HEK293 (cell line): Measurements from ENCODE around the gene UBE4B.

Source experiments
- CTCF ChIA-PET: fragments of 350-600 bp; formaldehyde crosslinking; extraction: SDS; loops from one replicate; lab custom pipeline; 2021; ENCODE audit warnings: antibody characterized with exemption; lab: Yijun Ruan, JAX
- POLR2A ChIA-PET: fragments of 300-600 bp; formaldehyde crosslinking; extraction: SDS; loops from one replicate; lab custom pipeline; 2020; ENCODE audit warnings: antibody characterized with exemption, inconsistent platforms; lab: Yijun Ruan, JAX
- H3K27ac ChIP-seq: fragments of 200-500 bp; sonication (Bioruptor generic); 2 replicates; pipeline ENCODE4 v1.5.1; 2014; ENCODE audit warnings: low read depth, low read length, control low read depth, inconsistent platforms; ENCODE audit errors: extremely low read depth
- H3K36me3 ChIP-seq, 2 experiments: fragments of 200-500 bp in 1 of 2; sonication (Bioruptor generic) in 1 of 2; 1 replicate in 1 of 2; 2 replicates in 1 of 2; pipeline ENCODE4 v1.5.1; 2014 to 2017; ENCODE audit warnings: inconsistent platforms in 2 of 2, low read length in 2 of 2; ENCODE audit not compliant: control insufficient read depth in 2 of 2, insufficient read depth in 1 of 2
- H3K4me1 ChIP-seq: fragments of 200-500 bp; sonication (Bioruptor generic); 2 replicates; pipeline ENCODE4 v1.5.1; 2014; ENCODE audit warnings: mild to moderate bottlenecking, low read length, inconsistent platforms; ENCODE audit not compliant: control insufficient read depth, insufficient read depth
- H3K4me3 ChIP-seq: 2 replicates; pipeline ENCODE4 v1.5.1; 2011; ENCODE audit warnings: low read depth, mild to moderate bottlenecking, control low read depth, low read length, moderate library complexity
- H3K9me3 ChIP-seq: fragments of 200-500 bp; sonication (Bioruptor generic); 2 replicates; pipeline ENCODE4 v1.5.1; 2014; ENCODE audit warnings: low read depth, low read length, inconsistent platforms; ENCODE audit not compliant: control insufficient read depth, insufficient read depth
- HOXD13 ChIP-seq: sonication (generic); formaldehyde crosslinking; IDR thresholded peaks from 2 replicates; pipeline ENCODE4 v1.8.0; 2022; ENCODE audit warnings: missing genetic modification reagents, borderline replicate concordance
- KLF7 ChIP-seq: fragments of 450-650 bp; formaldehyde crosslinking; IDR thresholded peaks from 2 replicates; pipeline ENCODE4 v1.5.1; 2016; ENCODE audit warnings: missing biosample characterization, missing genetic modification characterization, borderline replicate concordance
- SP2 ChIP-seq: fragments of 450-650 bp; formaldehyde crosslinking; IDR thresholded peaks from 2 replicates; pipeline ENCODE4 v1.5.1; 2016; ENCODE audit warnings: missing biosample characterization, missing genetic modification characterization
- ZBTB17 ChIP-seq: fragments of 450-650 bp; formaldehyde crosslinking; IDR thresholded peaks from 2 replicates; pipeline ENCODE4 v1.5.1; 2016; ENCODE audit warnings: missing biosample characterization, missing genetic modification characterization
- ZFHX2 ChIP-seq: fragments of 450-650 bp; formaldehyde crosslinking; conservative IDR thresholded peaks from 2 replicates; pipeline ENCODE4 v1.5.1; 2016; ENCODE audit warnings: missing biosample characterization, missing genetic modification characterization
- ZNF121 ChIP-seq: fragments of 450-650 bp; formaldehyde crosslinking; IDR thresholded peaks from 2 replicates; pipeline ENCODE4 v1.5.1; 2016; ENCODE audit warnings: missing biosample characterization, missing genetic modification characterization
- ZNF133 ChIP-seq: fragments of 450-650 bp; formaldehyde crosslinking; IDR thresholded peaks from 2 replicates; pipeline ENCODE4 v1.5.1; 2016; ENCODE audit warnings: missing biosample characterization, missing genetic modification characterization
- ZNF184 ChIP-seq: fragments of 450-650 bp; IDR thresholded peaks from 2 replicates; pipeline ENCODE4 v1.5.1; 2018; ENCODE audit warnings: missing biosample characterization, mild to moderate bottlenecking, missing genetic modification characterization
- ZNF24 ChIP-seq: fragments of 450-650 bp; formaldehyde crosslinking; IDR thresholded peaks from 2 replicates; pipeline ENCODE4 v1.5.1; 2016; ENCODE audit warnings: missing biosample characterization, missing genetic modification characterization
- ZNF549 ChIP-seq: fragments of 450-650 bp; IDR thresholded peaks from 2 replicates; pipeline ENCODE4 v1.5.1; 2018; ENCODE audit warnings: missing biosample characterization, missing genetic modification characterization, mild to moderate bottlenecking, inconsistent platforms, moderate library complexity
- ZNF658 ChIP-seq: fragments of 450-650 bp; formaldehyde crosslinking; IDR thresholded peaks from 2 replicates; pipeline ENCODE4; 2016; ENCODE audit warnings: missing biosample characterization, missing genetic modification characterization
- ZNF701 ChIP-seq: fragments of 450-650 bp; formaldehyde crosslinking; IDR thresholded peaks from 2 replicates; pipeline ENCODE4 v1.5.1; 2016; ENCODE audit warnings: missing biosample characterization, missing genetic modification characterization
- ZNF792 ChIP-seq: fragments of 450-650 bp; formaldehyde crosslinking; IDR thresholded peaks from 2 replicates; pipeline ENCODE4 v1.5.1; 2016; ENCODE audit warnings: missing biosample characterization, missing genetic modification characterization
- ZXDB ChIP-seq: fragments of 450-650 bp; formaldehyde crosslinking; IDR thresholded peaks from 2 replicates; pipeline ENCODE4 v1.5.1; 2016; ENCODE audit warnings: missing biosample characterization, missing genetic modification characterization
- TF ChIP-seq, protein P1 (sequence below): fragments of 450-650 bp; formaldehyde crosslinking; IDR thresholded peaks from 2 replicates; pipeline ENCODE4 v1.5.1; 2016; ENCODE audit warnings: missing biosample characterization, missing genetic modification characterization
- TF ChIP-seq, protein P2 (sequence below): fragments of 450-650 bp; IDR thresholded peaks from 2 replicates; pipeline ENCODE4 v1.5.1; 2018; ENCODE audit warnings: missing biosample characterization, missing genetic modification characterization
- TF ChIP-seq, protein P3 (sequence below): fragments of 450-650 bp; formaldehyde crosslinking; IDR thresholded peaks from 2 replicates; pipeline ENCODE4 v1.5.1; 2016; ENCODE audit warnings: missing biosample characterization, missing genetic modification characterization, borderline replicate concordance
- TF ChIP-seq, protein P4 (sequence below): fragments of 450-650 bp; formaldehyde crosslinking; optimal IDR thresholded peaks from 2 replicates; pipeline ENCODE3; 2016; ENCODE audit warnings: missing biosample characterization, mild to moderate bottlenecking, missing genetic modification characterization
- TF ChIP-seq, protein P5 (sequence below): fragments of 450-650 bp; IDR thresholded peaks from 2 replicates; pipeline ENCODE4 v1.5.1; 2018; ENCODE audit warnings: missing biosample characterization, mild to moderate bottlenecking, missing genetic modification characterization
- TF ChIP-seq, protein P6 (sequence below): fragments of 450-650 bp; formaldehyde crosslinking; IDR thresholded peaks from 2 replicates; pipeline ENCODE4 v1.5.1; 2016; ENCODE audit warnings: missing biosample characterization, missing genetic modification characterization

UBE4B gene

DNA sequence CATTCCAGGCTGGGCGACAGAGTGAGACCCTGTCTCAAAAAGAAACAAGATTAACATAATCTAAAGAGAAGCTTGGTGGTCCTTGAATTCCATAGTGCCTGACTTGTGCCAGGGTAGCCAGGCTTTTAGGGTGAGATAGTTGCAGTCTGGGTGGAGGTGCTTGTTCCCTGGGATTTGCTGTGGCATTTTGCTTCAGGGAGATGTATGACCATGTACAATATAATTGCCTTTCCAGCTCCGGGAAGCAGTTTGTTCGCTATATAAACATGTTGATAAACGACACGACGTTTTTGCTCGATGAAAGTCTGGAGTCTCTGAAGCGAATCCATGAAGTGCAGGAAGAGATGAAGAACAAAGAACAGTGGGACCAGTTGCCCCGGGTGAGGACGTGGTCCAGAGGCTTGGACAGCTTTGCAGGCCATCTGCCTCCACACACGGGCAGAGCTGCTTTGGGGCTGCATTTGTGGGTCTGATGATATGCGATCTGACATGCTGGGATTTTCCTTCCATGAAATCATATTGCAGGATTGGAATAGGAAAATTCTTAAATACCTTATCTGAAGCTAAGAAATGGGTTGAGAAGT lies 128.2 kb downstream of the UBE4B start:
- no peaks in the 10 kb centered on the region for H3K4me1 ChIP-seq
- H3K27ac ChIP-seq, result no peak overlapping the region
- TF ChIP-seq ZNF121 (tag by site-specific recombination) (no peak), ZNF184 (no peak), ZNF701 (tag by site-specific recombination) (no peak), ZFHX2 (tag by site-specific recombination) (no peak)
- TF ChIP-seq, protein P1, sequence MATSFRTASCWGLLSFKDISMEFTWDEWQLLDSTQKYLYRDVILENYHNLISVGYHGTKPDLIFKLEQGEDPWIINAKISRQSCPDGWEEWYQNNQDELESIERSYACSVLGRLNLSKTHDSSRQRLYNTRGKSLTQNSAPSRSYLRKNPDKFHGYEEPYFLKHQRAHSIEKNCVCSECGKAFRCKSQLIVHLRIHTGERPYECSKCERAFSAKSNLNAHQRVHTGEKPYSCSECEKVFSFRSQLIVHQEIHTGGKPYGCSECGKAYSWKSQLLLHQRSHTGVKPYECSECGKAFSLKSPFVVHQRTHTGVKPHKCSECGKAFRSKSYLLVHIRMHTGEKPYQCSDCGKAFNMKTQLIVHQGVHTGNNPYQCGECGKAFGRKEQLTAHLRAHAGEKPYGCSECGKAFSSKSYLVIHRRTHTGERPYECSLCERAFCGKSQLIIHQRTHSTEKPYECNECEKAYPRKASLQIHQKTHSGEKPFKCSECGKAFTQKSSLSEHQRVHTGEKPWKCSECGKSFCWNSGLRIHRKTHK (tag by site-specific recombination), result no peak
- no peak overlapping the region for H3K4me3 ChIP-seq
- H3K9me3 ChIP-seq, result no peaks in the 10 kb centered on the region
- CTCF ChIA-PET, result interaction anchor here (0.8 kb wide), 1 partner anchor 9 kb away, joined by 6 read pairs; no protein-coding TSS in a partner anchor
- peaks cover 14 to 55% of the 10 kb centered on the region in 2 experiments; a peak in 2 of 3 replicates for H3K36me3 ChIP-seq
- POLR2A ChIA-PET, result no interaction called here

DNA sequence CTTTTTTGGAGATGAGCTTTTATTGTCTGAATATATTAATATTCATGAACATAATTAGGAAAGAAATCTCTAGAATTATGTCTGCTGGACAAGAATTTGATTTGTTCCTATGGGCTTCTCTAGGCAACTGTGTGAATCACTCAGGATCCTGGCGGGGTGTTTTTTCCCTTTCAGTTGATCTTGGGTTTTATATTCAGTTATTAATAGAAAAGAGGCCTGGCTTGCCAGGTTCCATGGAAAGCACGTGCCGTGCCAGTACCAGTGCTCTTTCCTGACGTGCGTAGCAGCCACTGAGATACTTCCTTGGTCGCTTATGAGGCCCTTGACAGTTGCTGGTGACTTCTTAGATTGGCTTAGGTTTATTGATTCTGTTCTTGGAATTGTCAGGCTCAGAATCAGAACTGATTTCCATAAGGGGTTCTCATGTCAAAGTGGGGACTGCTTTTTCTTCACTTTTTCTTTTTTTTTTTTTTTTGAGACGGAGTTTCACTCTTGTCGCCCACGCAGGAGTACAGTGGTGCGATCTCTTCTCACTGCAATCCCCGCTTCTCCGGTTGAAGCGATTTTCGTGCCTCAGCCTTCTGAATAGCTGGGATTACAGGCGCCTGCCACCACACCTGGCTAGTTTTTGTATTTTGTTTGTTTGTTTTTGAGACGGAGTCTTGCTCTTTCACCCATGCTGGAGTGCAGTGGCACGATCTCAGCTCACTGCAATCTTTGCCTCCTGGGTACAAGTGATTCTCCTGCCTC lies 129.0 kb downstream of the UBE4B start:
- Histone ChIP-seq H3K27ac (no peak overlapping the region), H3K4me1 (no peaks in the 10 kb centered on the region), H3K36me3 (peaks cover 14 to 58% of the 10 kb centered on the region in 2 experiments; a peak in 2 of 3 replicates), H3K9me3 (no peaks in the 10 kb centered on the region), H3K4me3 (no peak overlapping the region)
- ChIA-PET POLR2A (no interaction called here), CTCF (interaction anchor here (0.8 to 2.1 kb wide), 2 partner anchors 9 to 10 kb away, joined by 6 to 15 read pairs; no protein-coding TSS in a partner anchor)
- TF ChIP-seq ZNF24 (no peak), HOXD13 (no peak), ZNF133 (tag by site-specific recombination) (no peak), ZBTB17 (tag by site-specific recombination) (no peak), SP2 (tag by site-specific recombination) (no peak), ZNF549 (tag by site-specific recombination) (no peak), ZNF792 (no peak), ZNF658 (tag by site-specific recombination) (no peak), ZXDB (tag by site-specific recombination) (no peak), KLF7 (no peak)
- TF ChIP-seq, protein P2, sequence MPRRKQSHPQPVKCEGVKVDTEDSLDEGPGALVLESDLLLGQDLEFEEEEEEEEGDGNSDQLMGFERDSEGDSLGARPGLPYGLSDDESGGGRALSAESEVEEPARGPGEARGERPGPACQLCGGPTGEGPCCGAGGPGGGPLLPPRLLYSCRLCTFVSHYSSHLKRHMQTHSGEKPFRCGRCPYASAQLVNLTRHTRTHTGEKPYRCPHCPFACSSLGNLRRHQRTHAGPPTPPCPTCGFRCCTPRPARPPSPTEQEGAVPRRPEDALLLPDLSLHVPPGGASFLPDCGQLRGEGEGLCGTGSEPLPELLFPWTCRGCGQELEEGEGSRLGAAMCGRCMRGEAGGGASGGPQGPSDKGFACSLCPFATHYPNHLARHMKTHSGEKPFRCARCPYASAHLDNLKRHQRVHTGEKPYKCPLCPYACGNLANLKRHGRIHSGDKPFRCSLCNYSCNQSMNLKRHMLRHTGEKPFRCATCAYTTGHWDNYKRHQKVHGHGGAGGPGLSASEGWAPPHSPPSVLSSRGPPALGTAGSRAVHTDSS, result no peak
- TF ChIP-seq, protein P3, sequence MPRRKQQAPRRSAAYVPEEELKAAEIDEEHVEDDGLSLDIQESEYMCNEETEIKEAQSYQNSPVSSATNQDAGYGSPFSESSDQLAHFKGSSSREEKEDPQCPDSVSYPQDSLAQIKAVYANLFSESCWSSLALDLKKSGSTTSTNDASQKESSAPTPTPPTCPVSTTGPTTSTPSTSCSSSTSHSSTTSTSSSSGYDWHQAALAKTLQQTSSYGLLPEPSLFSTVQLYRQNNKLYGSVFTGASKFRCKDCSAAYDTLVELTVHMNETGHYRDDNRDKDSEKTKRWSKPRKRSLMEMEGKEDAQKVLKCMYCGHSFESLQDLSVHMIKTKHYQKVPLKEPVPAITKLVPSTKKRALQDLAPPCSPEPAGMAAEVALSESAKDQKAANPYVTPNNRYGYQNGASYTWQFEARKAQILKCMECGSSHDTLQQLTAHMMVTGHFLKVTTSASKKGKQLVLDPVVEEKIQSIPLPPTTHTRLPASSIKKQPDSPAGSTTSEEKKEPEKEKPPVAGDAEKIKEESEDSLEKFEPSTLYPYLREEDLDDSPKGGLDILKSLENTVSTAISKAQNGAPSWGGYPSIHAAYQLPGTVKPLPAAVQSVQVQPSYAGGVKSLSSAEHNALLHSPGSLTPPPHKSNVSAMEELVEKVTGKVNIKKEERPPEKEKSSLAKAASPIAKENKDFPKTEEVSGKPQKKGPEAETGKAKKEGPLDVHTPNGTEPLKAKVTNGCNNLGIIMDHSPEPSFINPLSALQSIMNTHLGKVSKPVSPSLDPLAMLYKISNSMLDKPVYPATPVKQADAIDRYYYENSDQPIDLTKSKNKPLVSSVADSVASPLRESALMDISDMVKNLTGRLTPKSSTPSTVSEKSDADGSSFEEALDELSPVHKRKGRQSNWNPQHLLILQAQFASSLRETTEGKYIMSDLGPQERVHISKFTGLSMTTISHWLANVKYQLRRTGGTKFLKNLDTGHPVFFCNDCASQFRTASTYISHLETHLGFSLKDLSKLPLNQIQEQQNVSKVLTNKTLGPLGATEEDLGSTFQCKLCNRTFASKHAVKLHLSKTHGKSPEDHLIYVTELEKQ, result no peak
- TF ChIP-seq, protein P1 (tag by site-specific recombination), result no peak
- TF ChIP-seq, protein P4, sequence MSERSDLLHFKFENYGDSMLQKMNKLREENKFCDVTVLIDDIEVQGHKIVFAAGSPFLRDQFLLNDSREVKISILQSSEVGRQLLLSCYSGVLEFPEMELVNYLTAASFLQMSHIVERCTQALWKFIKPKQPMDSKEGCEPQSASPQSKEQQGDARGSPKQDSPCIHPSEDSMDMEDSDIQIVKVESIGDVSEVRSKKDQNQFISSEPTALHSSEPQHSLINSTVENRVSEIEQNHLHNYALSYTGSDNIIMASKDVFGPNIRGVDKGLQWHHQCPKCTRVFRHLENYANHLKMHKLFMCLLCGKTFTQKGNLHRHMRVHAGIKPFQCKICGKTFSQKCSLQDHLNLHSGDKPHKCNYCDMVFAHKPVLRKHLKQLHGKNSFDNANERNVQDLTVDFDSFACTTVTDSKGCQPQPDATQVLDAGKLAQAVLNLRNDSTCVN, result no peak
- TF ChIP-seq, protein P5, sequence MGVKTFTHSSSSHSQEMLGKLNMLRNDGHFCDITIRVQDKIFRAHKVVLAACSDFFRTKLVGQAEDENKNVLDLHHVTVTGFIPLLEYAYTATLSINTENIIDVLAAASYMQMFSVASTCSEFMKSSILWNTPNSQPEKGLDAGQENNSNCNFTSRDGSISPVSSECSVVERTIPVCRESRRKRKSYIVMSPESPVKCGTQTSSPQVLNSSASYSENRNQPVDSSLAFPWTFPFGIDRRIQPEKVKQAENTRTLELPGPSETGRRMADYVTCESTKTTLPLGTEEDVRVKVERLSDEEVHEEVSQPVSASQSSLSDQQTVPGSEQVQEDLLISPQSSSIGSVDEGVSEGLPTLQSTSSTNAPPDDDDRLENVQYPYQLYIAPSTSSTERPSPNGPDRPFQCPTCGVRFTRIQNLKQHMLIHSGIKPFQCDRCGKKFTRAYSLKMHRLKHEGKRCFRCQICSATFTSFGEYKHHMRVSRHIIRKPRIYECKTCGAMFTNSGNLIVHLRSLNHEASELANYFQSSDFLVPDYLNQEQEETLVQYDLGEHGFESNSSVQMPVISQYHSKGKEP (tag by site-specific recombination), result no peak
- TF ChIP-seq, protein P6, sequence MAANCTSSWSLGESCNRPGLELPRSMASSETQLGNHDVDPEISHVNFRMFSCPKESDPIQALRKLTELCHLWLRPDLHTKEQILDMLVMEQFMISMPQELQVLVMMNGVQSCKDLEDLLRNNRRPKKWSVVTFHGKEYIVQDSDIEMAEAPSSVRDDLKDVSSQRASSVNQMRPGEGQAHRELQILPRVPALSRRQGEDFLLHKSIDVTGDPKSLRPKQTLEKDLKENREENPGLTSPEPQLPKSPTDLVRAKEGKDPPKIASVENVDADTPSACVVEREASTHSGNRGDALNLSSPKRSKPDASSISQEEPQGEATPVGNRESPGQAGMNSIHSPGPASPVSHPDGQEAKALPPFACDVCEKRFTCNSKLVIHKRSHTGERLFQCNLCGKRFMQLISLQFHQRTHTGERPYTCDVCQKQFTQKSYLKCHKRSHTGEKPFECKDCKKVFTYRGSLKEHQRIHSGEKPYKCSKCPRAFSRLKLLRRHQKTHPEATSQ (tag by site-specific recombination), result no peak
